ENCODE results near the gene CRYL1. TPM values are rescaled to one million over a fixed set of nuclear protein-coding genes. Genes with fewer than 3 reads are reported as not detected.

CRYL1 gene
- total and polyA plus RNA-seq, 2 of the 13 experiments (the other 11 are each of a cell fraction or from before 2014, with no cell fraction given): 57.2 to 115 TPM

- TF ChIP-seq IKZF5 (CRISPR knock-in tag; IDR thresholded peaks at IDR 0.05) (no peak), DR1 (CRISPR knock-in tag; IDR thresholded peaks at IDR 0.05) (no peak), BCL3 (CRISPR knock-in tag; IDR thresholded peaks at IDR 0.05) (no peak), ATF1 (CRISPR knock-in tag; IDR thresholded peaks at IDR 0.05) (no peak), KLF9 (CRISPR knock-in tag; IDR thresholded peaks at IDR 0.05; ENCODE audit: low read depth) (no peak), BHLHE40 (IDR thresholded peaks at IDR 0.05; ENCODE audit: low read length) (no peak), ZSCAN9 (CRISPR knock-in tag; IDR thresholded peaks at IDR 0.05; ENCODE audit: borderline replicate concordance) (no peak), ZNF337 (CRISPR knock-in tag; IDR thresholded peaks at IDR 0.05; ENCODE audit: borderline replicate concordance, low read depth) (no peak), ATAD3A (CRISPR knock-in tag; IDR thresholded peaks at IDR 0.05) (no peak), KLF6 (CRISPR knock-in tag; IDR thresholded peaks at IDR 0.05) (no peak), ZSCAN22 (CRISPR knock-in tag; IDR thresholded peaks at IDR 0.05) (no peak), CBX5 (CRISPR knock-in tag; IDR thresholded peaks at IDR 0.05; ENCODE audit: borderline replicate concordance) (peak; percentile 52; the same call in 1 of the 2 replicates), ZFP91 (CRISPR knock-in tag; IDR thresholded peaks at IDR 0.05; ENCODE audit: borderline replicate concordance) (no peak), TERF1 (CRISPR knock-in tag; IDR thresholded peaks at IDR 0.05) (no peak), ZBTB8A (CRISPR knock-in tag; IDR thresholded peaks at IDR 0.05; ENCODE audit: borderline replicate concordance, low read depth) (no peak), ZBTB26 (CRISPR knock-in tag; IDR thresholded peaks at IDR 0.05; ENCODE audit: borderline replicate concordance) (no peak), ZUFSP (CRISPR knock-in tag; IDR thresholded peaks at IDR 0.05; ENCODE audit: borderline replicate concordance) (no peak), ZNF513 (CRISPR knock-in tag; conservative IDR thresholded peaks at IDR 0.05) (no peak)
Observed at GRCh38 chr13:20534038-20534608, 8.5 kb upstream of the CRYL1 start (continued).

Data from HepG2 (cell line).